ENCODE results near the gene RSAD1. TPM values are rescaled to one million over a fixed set of nuclear protein-coding genes. Genes with fewer than 3 reads are reported as not detected.

Gene RSAD1
- total and polyA plus RNA-seq, 2 donors from 2014 or later, result 38.9 to 39.9 TPM

DNA sequence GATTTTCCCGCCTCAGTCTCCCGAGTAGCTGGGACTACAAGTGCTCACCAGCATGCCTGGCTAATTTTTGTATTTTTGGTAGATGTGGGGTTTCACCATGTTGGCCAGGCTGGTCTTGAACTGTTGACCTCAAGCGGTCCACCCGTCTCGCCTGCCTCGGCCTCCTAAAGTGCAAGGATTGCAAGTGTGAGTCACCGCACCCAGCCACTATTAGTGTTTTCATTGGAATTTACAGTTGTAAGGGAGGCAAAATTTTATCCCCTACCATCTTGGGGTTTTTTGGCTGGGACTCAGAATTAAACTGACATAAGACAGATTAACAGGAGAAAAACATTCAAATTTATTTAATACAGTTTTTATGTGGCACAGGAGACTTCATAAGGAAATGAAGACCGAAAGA, 17.3 kb downstream of the RSAD1 start:
- FAIRE-seq (no peak), DNase-seq (no peak)
- Histone ChIP-seq H3K9me3 (ENCODE audit: control insufficient read depth in 2 of 3, insufficient read depth in 1 of 3, low read length in 3 of 3) (no peaks in the 10 kb centered on the region), H3K4me3 (ENCODE audit: low read length in 3 of 3) (no peak overlapping the region), H3K36me3 (ENCODE audit: control insufficient read depth in 2 of 3, insufficient read depth in 3 of 3, low read length in 3 of 3) (no peaks in the 10 kb centered on the region), H3K27ac (ENCODE audit: low read depth in 2 of 2, low read length in 2 of 2) (no peak overlapping the region), H3K27me3 (ENCODE audit: control insufficient read depth, insufficient read depth, low read length) (no peaks in the 10 kb centered on the region), H3K4me1 (ENCODE audit: control insufficient read depth in 2 of 3, insufficient read depth in 2 of 3, low read depth in 1 of 3, low read length in 3 of 3) (no peaks in the 10 kb centered on the region), H3K9ac (ENCODE audit: low read length in 3 of 3) (no peak overlapping the region)
- TF ChIP-seq, protein P1, sequence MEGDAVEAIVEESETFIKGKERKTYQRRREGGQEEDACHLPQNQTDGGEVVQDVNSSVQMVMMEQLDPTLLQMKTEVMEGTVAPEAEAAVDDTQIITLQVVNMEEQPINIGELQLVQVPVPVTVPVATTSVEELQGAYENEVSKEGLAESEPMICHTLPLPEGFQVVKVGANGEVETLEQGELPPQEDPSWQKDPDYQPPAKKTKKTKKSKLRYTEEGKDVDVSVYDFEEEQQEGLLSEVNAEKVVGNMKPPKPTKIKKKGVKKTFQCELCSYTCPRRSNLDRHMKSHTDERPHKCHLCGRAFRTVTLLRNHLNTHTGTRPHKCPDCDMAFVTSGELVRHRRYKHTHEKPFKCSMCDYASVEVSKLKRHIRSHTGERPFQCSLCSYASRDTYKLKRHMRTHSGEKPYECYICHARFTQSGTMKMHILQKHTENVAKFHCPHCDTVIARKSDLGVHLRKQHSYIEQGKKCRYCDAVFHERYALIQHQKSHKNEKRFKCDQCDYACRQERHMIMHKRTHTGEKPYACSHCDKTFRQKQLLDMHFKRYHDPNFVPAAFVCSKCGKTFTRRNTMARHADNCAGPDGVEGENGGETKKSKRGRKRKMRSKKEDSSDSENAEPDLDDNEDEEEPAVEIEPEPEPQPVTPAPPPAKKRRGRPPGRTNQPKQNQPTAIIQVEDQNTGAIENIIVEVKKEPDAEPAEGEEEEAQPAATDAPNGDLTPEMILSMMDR (IDR thresholded peaks at IDR 0.05; ENCODE audit: borderline replicate concordance, extremely low read depth, insufficient read depth), result no peak
- intact Hi-C loops (cut with DNase I), result no loop called here

DNA sequence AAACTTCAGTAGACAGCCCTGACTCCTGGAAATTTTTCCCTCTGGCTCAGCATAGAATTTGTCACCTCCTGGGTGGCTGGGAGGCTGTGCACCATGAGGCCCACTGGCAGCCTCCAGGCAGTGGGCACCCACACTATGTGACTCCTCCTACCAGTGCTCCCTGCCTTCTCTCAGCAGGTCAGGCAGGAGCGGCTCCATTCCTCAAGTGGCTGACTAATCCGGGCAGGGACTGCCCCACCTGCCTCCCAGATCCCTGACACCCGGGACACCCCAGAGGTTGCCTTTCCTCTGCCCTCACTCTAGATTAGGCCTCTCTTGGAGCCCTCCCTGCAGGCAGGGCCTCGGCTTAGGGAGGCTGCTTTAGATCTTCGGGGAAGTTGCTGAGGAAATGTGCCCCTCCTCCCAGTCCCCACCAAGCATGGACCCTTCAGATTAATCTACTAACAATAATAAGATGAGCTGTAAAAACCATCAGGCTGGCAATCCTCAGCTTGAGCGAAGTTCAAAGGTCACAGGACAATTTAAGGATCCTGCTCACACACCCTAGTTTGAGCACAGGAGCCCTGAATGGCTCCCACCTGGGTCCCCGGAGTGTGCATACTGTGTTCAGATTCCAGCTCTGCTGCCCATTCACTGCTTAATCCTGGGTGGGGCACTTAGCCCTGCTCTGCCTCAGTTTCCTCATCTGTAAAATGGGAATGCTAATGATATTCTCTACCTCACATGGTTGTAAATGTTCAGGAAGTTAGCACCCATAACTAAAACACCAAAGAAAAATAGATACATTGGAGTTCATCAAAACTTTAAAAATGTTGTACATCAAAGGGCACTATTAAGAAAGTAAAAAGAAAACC, 19.6 kb downstream of the RSAD1 start:
- FAIRE-seq, result no peak
- peak in 1 of 5 donors; percentile 52 for DNase-seq
- Histone ChIP-seq H3K27me3 (ENCODE audit: control insufficient read depth, insufficient read depth, low read length) (no peaks in the 10 kb centered on the region), H3K9me3 (ENCODE audit: control insufficient read depth in 2 of 3, insufficient read depth in 1 of 3, low read length in 3 of 3) (no peaks in the 10 kb centered on the region), H3K4me1 (ENCODE audit: control insufficient read depth in 2 of 3, insufficient read depth in 2 of 3, low read depth in 1 of 3, low read length in 3 of 3) (no peaks in the 10 kb centered on the region), H3K4me3 (ENCODE audit: low read length in 3 of 3) (no peak overlapping the region), H3K36me3 (ENCODE audit: control insufficient read depth in 2 of 3, insufficient read depth in 3 of 3, low read length in 3 of 3) (no peaks in the 10 kb centered on the region), H3K9ac (ENCODE audit: low read length in 3 of 3) (no peak overlapping the region), H3K27ac (ENCODE audit: low read depth in 2 of 2, low read length in 2 of 2) (no peak overlapping the region)
- intact Hi-C loops (cut with DNase I), result no loop called here
- TF ChIP-seq, protein P1 (IDR thresholded peaks at IDR 0.05; ENCODE audit: borderline replicate concordance, extremely low read depth, insufficient read depth), result no peak

DNA sequence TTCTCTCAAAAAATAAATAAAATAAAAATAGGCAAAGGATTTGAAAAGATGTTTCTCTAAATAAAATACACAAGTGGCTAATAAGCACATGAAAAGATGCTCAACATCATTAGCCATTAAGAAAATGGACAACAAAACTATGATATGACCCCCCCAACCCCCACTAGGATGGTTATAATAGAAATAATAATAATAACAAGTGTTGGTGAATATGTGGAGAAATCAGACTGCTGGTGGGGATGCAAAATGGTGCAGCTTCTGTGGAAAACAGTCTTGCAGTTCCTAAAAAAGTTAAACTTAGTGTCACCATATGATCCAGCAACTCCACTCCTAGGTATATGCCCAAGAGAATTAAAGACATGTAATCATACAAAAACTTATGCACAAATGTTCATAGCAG, 20.6 kb downstream of the RSAD1 start:
- Histone ChIP-seq H3K36me3 (ENCODE audit: control insufficient read depth in 2 of 3, insufficient read depth in 3 of 3, low read length in 3 of 3) (no peaks in the 10 kb centered on the region), H3K9me3 (ENCODE audit: control insufficient read depth in 2 of 3, insufficient read depth in 1 of 3, low read length in 3 of 3) (no peaks in the 10 kb centered on the region), H3K27me3 (ENCODE audit: control insufficient read depth, insufficient read depth, low read length) (no peaks in the 10 kb centered on the region), H3K9ac (ENCODE audit: low read length in 3 of 3) (no peak overlapping the region), H3K4me1 (ENCODE audit: control insufficient read depth in 2 of 3, insufficient read depth in 2 of 3, low read depth in 1 of 3, low read length in 3 of 3) (no peaks in the 10 kb centered on the region), H3K27ac (ENCODE audit: low read depth in 2 of 2, low read length in 2 of 2) (no peak overlapping the region), H3K4me3 (ENCODE audit: low read length in 3 of 3) (no peak overlapping the region)
- DNase-seq (no peak), FAIRE-seq (no peak)
- TF ChIP-seq, protein P1 (IDR thresholded peaks at IDR 0.05; ENCODE audit: borderline replicate concordance, extremely low read depth, insufficient read depth), result no peak
- intact Hi-C loops (cut with DNase I), result no loop called here

Data from kidney (tissue), 14 donors.